GM08714 (cell line): ENCODE results near the gene SLC23A2.
A peak's percentile ranks its signal among the peaks of the same experiment; 100 is the strongest.

ENCODE experiments used
- H3K4me3 ChIP-seq: fragments of 200-500 bp; sonication (Bioruptor generic); 2 replicates; pipeline ENCODE4 v1.5.1; 2014; ENCODE audit warnings: mild to moderate bottlenecking, low read length, inconsistent platforms
- ZNF274 ChIP-seq: IDR thresholded peaks from 2 replicates; pipeline ENCODE4 v1.6.1; 2012; ENCODE audit warnings: mild to moderate bottlenecking, low read depth, low read length

SLC23A2 gene

DNA sequence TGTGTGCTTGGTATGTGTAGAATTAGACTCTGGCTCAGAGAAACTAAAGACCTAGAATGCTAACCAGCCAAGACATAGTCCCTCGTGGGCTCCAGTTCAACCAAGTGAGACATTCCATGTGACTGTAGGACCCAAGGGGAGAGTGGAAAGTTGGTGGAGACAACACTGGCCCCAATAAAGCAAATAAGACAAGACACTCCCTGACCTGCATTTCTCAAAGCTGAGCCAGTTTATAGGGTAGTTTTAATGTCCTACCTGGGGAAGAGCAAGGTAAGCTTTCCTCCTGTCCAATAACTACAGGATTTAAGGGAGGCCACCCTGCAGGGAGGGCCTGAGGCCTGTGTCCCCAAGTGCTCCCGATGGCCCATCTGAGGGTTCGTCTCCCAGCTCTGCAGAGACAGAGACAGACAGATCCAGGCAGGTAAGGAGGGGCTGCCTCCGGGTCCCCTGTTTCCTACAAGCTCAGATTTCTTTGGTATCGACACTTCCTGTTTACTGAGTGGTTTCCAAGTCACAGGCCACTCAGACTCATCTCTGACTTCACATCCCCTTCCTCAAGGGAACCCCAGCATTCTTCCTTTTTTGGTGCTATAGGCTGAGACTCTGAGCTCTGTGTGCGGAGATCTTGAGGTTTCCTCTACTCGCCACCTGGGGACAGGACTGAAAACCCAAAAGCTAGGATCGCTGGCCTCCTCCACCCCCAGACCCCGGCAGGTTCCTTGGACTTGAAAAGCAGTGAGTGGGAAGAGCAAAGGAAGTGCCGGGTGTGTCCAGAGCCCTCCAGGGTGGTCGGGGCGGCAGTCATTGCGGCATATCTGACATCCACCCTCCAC is 187.2 kb downstream of the SLC23A2 start:
- peak overlapping the region; percentile 57; the same call in 1 of the 2 replicates for H3K4me3 ChIP-seq
- TF ChIP-seq ZNF274: no peak

DNA sequence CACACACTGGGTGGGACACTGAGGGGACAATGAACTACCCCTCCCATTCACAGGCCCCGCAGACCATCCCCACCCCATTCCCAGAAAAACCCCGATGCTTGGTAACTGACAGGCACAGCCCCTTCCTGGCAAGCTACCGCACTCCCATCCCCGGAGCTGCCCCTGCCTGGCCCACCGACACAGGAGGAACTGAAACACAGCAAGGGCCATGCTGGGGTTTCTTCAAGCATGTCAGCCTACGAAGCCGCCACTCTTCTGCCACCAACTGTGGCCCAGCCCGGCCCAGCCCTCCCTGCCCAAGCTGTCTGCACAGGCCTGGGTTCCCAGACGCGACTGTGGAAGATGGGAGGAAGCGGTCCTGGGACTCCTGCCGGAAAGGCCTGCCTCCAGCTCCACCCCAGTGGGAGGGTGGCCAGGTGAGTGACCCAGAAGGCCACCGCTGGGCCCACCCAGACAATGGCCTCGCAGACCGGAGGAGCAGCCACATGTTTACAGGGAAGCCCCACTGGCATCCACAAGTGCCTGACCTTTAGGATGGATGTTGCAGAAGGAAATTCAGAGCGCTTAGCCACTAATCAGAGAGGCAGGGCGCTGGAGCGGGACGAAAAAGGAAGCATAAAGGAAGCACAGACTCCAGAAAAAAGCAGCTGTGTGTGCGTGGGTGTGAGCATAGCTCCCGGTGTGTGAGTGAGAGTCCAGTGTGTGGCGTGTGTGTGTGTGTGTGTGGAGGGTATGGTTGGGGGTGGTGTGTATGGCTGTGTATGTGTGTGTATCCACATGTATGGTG is 188.0 kb downstream of the SLC23A2 start:
- no peak for TF ChIP-seq ZNF274
- peak overlapping the region; percentile 57; the same call in 1 of the 2 replicates for H3K4me3 ChIP-seq

DNA sequence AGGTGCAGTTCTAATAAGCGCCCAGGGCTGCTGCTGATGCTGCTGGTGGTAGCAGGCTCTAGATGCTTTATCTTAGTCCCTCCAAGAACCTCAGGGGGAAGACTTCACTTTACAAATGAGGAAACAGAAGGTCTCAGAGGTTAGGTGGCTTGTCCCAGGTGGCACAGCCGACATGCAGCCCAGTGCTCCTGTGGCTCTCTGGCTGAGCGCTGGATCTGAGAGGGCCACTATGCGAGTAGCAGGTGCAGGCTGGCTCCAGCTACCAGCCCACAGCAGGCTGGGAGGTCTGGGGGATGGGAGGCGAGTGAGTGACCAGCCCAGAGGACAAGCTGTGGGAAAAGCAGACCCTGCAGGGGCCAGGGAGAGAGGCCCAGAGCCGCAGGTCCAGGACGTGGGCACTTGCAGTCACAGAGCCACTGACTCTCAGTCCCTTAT is 188.7 kb downstream of the SLC23A2 start:
- TF ChIP-seq ZNF274: no peak
- H3K4me3 ChIP-seq: peak overlapping the region; percentile 57; the same call in 1 of the 2 replicates

DNA sequence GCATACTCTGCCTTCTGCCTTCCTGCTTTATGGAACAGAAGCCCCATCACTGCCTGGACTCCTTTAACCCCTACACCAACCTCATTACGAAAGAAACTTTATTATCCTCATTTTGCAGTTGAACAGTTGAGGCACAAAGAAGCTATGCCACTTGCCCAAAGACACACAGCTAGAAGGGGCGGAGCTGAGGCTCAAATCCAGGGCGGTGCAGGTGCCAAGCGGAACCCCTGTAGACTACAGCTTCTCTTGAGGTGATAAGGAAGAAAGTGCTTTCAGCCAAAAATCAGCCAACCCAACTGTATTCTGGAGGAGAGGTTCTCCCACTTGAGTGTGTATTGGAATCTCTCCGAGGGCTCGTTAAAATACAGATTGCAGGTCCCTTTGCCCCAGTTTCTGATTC is 189.1 kb downstream of the SLC23A2 start:
- H3K4me3 ChIP-seq: peak overlapping the region; percentile 57; the same call in 1 of the 2 replicates
- no peak for TF ChIP-seq ZNF274

- no peak for TF ChIP-seq ZNF274
- no peak overlapping the region; the same call in 1 of the 2 replicates for H3K4me3 ChIP-seq
Measured at GRCh38 chr20:4811661-4812181, 189.6 kb downstream of the SLC23A2 start.

- no peak overlapping the region; the same call in 1 of the 2 replicates for H3K4me3 ChIP-seq
- no peak for TF ChIP-seq ZNF274
Measured at GRCh38 chr20:4811257-4811656, 190.1 kb downstream of the SLC23A2 start.

DNA sequence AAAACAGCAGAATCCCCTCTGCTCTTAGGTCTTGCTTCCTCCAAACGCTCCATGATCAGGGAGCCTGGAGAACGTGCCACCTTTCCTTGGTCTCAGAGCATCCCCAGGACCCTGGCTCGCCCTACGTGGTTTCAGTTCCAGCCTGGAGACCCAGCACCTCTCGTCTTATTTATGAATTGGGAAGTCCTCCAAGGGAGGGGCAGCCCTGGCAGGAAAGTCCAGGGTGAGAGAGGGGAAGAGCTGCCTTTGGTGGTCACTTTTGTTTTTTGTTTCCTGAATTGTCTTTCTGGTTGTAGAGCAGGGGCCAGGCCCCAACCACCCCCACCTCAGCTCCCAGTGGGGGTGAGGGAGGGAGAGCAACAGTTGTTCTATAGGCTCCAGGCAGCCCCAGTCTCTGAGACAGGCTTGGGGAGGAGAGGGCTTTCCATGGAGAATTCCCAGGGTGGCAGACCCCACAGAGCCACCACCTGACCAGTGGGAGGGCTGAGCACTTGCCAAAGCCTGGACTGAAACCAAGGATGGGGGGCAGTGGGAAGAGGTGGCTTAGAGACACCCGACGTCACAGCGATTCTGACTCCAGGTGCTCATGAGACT is 190.8 kb downstream of the SLC23A2 start:
- peak overlapping the region; percentile 4; the same call in 1 of the 2 replicates for H3K4me3 ChIP-seq
- TF ChIP-seq ZNF274: no peak

DNA sequence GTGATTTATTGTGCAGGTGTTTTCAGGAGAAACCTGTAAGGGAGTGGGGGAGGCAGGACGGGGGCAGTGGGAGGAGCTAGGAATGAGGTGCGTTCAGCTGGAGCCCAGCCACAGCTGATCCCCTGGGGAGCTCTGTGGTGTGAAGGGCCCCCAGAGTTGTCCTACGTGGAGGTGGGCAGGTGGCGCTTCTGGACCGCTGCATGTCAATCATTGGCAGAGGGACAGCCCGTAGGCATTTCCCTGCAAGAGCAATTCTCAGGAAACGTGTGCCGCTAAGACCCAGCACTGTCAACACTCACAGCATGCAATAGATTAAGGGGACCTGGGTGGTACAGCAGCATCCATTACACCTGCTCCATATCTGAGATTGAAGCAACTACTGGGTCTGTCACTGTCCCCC is 191.6 kb downstream of the SLC23A2 start:
- H3K4me3 ChIP-seq: peak overlapping the region; percentile 4; the same call in 1 of the 2 replicates
- no peak for TF ChIP-seq ZNF274

- TF ChIP-seq ZNF274: no peak
- H3K4me3 ChIP-seq: no peak overlapping the region
Measured at GRCh38 chr20:4808872-4809271, 192.4 kb downstream of the SLC23A2 start.

- TF ChIP-seq ZNF274: no peak
Measured at GRCh38 chr20:4805663-4806449, 195.5 kb downstream of the SLC23A2 start.

DNA sequence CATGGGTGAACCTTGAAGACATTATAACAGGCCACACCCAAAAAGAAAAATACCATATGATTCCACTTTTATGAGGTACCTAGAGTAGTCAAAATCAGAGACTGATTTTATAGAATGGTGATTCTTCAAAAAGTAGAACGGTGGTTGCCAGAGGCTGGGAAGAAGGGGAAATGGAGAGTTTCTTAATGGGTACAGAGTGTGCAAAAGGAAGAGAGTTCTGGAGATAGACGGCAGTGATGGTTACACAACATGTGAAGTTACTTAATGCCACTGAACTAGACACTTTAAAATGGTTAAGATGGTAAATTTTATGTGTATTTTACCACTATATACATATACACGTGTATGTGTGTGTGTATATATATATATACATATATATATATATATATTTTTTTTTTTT is 198.8 kb downstream of the SLC23A2 start:
- no peak for TF ChIP-seq ZNF274
- no peak overlapping the region for H3K4me3 ChIP-seq

More at GRCh38 chr20:4805663-4806449, 195.5 kb downstream of the SLC23A2 start:
- no peak overlapping the region for H3K4me3 ChIP-seq
